Nephron (organoid): ENCODE data around the gene TNFSF11.

Experiments
- H3K27ac Mint-ChIP-seq, 3 experiments: 2 replicates each; pipeline ENCODE4 v1.8.0; 2020; ENCODE audit warnings: mixed read lengths in 3 of 3, mild to moderate bottlenecking in 2 of 3, moderate library complexity in 1 of 3
- H3K27me3 Mint-ChIP-seq: 2 replicates; pipeline ENCODE4 v1.8.0; 2021; ENCODE audit warnings: low read depth, mild to moderate bottlenecking, moderate library complexity, mixed read lengths
- H3K36me3 Mint-ChIP-seq: 2 replicates; pipeline ENCODE4 v1.8.0; 2020; ENCODE audit warnings: low read depth, mixed read lengths
- H3K4me1 Mint-ChIP-seq: 2 replicates; pipeline ENCODE4 v1.8.0; 2020; ENCODE audit warnings: mixed read lengths
- H3K4me3 Mint-ChIP-seq, 3 experiments: 2 replicates each; pipeline ENCODE4 v1.8.0; 2020; ENCODE audit warnings: mild to moderate bottlenecking in 3 of 3, mixed read lengths in 3 of 3, moderate library complexity in 2 of 3
- H3K9me3 Mint-ChIP-seq: 2 replicates; pipeline ENCODE4 v1.8.0; 2020; ENCODE audit warnings: mixed read lengths
- CTCF ChIP-seq, 3 experiments: fragments of 200-600 bp; sonication (generic); IDR thresholded peaks; one replicate each; pipeline ENCODE4 v1.5.0; 2021; ENCODE audit warnings: antibody characterized with exemption in 3 of 3; ENCODE audit not compliant: unreplicated experiment in 3 of 3

Gene TNFSF11

DNA sequence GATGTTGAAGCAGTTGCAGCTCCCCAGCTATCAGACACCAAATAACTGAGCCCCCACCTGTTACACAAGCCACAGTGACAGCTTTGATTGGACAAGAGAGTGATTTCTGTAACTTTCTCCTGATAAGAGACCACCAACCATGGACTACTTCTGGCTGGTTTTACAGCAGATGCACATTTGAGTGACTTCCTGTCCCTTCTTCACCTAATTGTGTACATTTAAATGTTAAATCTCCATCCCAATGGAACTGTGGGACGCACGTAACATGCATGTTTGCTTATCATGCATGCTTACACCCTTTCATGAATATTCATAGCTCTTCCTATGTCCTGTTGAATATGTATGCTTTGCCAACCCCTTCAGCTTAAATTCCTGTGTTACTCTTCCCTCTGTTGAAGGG lies 6.0 kb upstream of the TNFSF11 start:
- H3K9me3 Mint-ChIP-seq: peaks cover 24% of the 10 kb centered on the region
- H3K4me1 Mint-ChIP-seq: no peaks in the 10 kb centered on the region
- no peak for TF ChIP-seq CTCF (IDR thresholded peaks at IDR 0.05; ENCODE audit: unreplicated experiment in 3 of 3)
- H3K36me3 Mint-ChIP-seq: peaks cover 7% of the 10 kb centered on the region
- no peak overlapping the region for H3K27ac Mint-ChIP-seq
- no peak overlapping the region for H3K4me3 Mint-ChIP-seq
- H3K27me3 Mint-ChIP-seq: peaks cover 4% of the 10 kb centered on the region

GRCh38 chr13:42569576-42570344 lies 4.2 kb upstream of the TNFSF11 start:
- no peak overlapping the region for H3K27ac Mint-ChIP-seq
- no peak for TF ChIP-seq CTCF (IDR thresholded peaks at IDR 0.05; ENCODE audit: unreplicated experiment in 3 of 3)
- peaks cover 7% of the 10 kb centered on the region for H3K36me3 Mint-ChIP-seq
- H3K4me1 Mint-ChIP-seq: no peaks in the 10 kb centered on the region
- peaks cover 22% of the 10 kb centered on the region for H3K9me3 Mint-ChIP-seq
- H3K27me3 Mint-ChIP-seq: peaks cover 18% of the 10 kb centered on the region
- no peak overlapping the region for H3K4me3 Mint-ChIP-seq

- Mint-ChIP-seq H3K4me1 (no peaks in the 10 kb centered on the region), H3K27ac (no peak overlapping the region), H3K36me3 (peaks cover 7% of the 10 kb centered on the region)
These were observed 2.1 kb upstream of the TNFSF11 start for GRCh38 chr13:42571895-42572294.

DNA sequence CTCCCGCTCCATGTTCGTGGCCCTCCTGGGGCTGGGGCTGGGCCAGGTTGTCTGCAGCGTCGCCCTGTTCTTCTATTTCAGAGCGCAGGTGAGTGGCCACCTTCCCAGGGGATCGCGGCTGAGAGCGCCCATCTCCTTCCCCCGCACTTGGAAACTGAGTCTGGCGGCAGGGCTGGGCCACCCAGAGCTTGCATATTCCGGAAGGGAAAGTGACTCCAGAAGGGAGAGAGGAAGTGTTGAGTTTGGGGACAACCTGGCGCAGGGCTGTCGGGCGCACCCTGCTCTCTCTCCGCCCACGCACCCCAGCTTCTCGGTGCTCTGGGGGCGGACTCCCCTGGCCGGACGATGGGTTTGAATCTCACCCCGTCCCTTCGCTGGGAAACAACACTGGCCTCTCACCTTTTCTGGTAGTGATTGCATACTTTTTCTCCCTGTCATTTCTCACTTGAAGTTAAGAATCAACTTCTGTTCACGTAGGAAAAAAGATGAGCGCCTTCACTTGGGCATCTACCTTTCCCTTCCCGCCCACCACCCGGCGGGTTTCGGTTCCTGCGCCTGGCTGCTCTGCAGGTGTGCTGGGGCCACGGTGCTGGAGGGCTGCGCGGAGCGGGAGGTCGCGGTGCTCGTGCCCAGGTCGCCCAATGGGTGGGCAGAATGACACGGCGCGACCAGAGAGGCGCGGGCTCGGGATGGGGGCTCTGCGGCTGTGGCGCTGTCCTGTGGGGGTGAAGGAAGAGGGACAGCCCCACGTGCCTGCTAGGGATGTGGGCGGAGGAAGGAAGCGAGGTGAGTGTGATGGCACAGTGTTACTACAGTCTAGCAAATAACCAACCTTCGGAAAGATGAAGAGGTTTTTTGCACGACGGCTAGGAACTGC lies 721 bp downstream of the TNFSF11 start:
- Mint-ChIP-seq H3K4me3 (peak overlapping the region; percentile 64 to 76 (median 70)), H3K4me1 (no peaks in the 10 kb centered on the region), H3K27me3 (peaks cover 45% of the 10 kb centered on the region), H3K36me3 (peaks cover 7% of the 10 kb centered on the region), H3K27ac (no peak overlapping the region), H3K9me3 (peaks cover 20% of the 10 kb centered on the region)
- no peak for TF ChIP-seq CTCF (IDR thresholded peaks at IDR 0.05; ENCODE audit: unreplicated experiment in 3 of 3)

More at GRCh38 chr13:42571895-42572294, 2.1 kb upstream of the TNFSF11 start:
- H3K4me3 Mint-ChIP-seq: no peak overlapping the region
- no peak for TF ChIP-seq CTCF (IDR thresholded peaks at IDR 0.05; ENCODE audit: unreplicated experiment in 3 of 3)
- peaks cover 37% of the 10 kb centered on the region for H3K27me3 Mint-ChIP-seq
- peaks cover 20% of the 10 kb centered on the region for H3K9me3 Mint-ChIP-seq

- no peak overlapping the region for H3K27ac Mint-ChIP-seq
- H3K27me3 Mint-ChIP-seq: peaks cover 43% of the 10 kb centered on the region
- peaks cover 6% of the 10 kb centered on the region for H3K36me3 Mint-ChIP-seq
- peaks cover 18% of the 10 kb centered on the region for H3K9me3 Mint-ChIP-seq
- TF ChIP-seq CTCF (IDR thresholded peaks at IDR 0.05; ENCODE audit: unreplicated experiment in 3 of 3): no peak
- H3K4me3 Mint-ChIP-seq: no peak overlapping the region
- H3K4me1 Mint-ChIP-seq: no peaks in the 10 kb centered on the region
These were observed 2.0 kb downstream of the TNFSF11 start for GRCh38 chr13:42575938-42576337.
